DND-41 (cell line): ENCODE data around the gene GID8.

Experiments
- ATAC-seq: fragments of 200-7000 bp; cut with Tn5 transposase; 3 replicates; pipeline ENCODE4 v1.9.1; 2021; ENCODE audit warnings: low read depth; ENCODE audit not compliant: insufficient read depth
- DNase-seq: peaks from one replicate; pipeline ENCODE4 v3.0.0-alpha.2; 2020
- H2AFZ ChIP-seq: 2 replicates; pipeline ENCODE4 v1.6.0; 2012; ENCODE audit warnings: low read depth, low read length
- H3K27ac ChIP-seq: 2 replicates; pipeline ENCODE4 v1.5.1; 2012; ENCODE audit warnings: low read length, inconsistent platforms
- H3K27me3 ChIP-seq: fragments of 200-600 bp; sonication (generic); 2 replicates; pipeline ENCODE4 v1.6.0; 2012; ENCODE audit warnings: low read length, mild to moderate bottlenecking, inconsistent platforms; ENCODE audit not compliant: insufficient read depth, poor library complexity
- H3K36me3 ChIP-seq: 2 replicates; pipeline ENCODE4 v1.5.1; 2012; ENCODE audit warnings: low read length, inconsistent platforms; ENCODE audit not compliant: insufficient read depth
- H3K4me1 ChIP-seq: 2 replicates; pipeline ENCODE4 v1.5.1; 2012; ENCODE audit warnings: mild to moderate bottlenecking, low read length; ENCODE audit not compliant: insufficient read depth
- H3K4me2 ChIP-seq: 2 replicates; pipeline ENCODE4 v1.6.0; 2012; ENCODE audit warnings: mild to moderate bottlenecking, moderate library complexity, low read length, inconsistent platforms; ENCODE audit not compliant: insufficient read depth
- H3K4me3 ChIP-seq, 2 experiments: fragments of 200-600 bp in 1 of 2; shearing (Covaris generic) in 1 of 2; 2 replicates each; pipeline ENCODE4 v1.5.1; 2012 to 2016; ENCODE audit warnings: inconsistent platforms in 2 of 2, low read length in 2 of 2, mild to moderate bottlenecking in 2 of 2, low read depth in 1 of 2, moderate library complexity in 1 of 2
- H3K79me2 ChIP-seq: 2 replicates; pipeline ENCODE4 v1.6.0; 2012; ENCODE audit warnings: low read length, inconsistent platforms; ENCODE audit not compliant: insufficient read depth
- H3K9ac ChIP-seq: 2 replicates; pipeline ENCODE4 v1.6.0; 2012; ENCODE audit warnings: low read depth, mild to moderate bottlenecking, inconsistent platforms, low read length, moderate library complexity
- H3K9me3 ChIP-seq: 2 replicates; pipeline ENCODE4 v1.5.1; 2012; ENCODE audit warnings: low read length, moderate library complexity, mild to moderate bottlenecking, inconsistent platforms; ENCODE audit not compliant: insufficient read depth, severe bottlenecking
- H4K20me1 ChIP-seq: 2 replicates; pipeline ENCODE4 v1.6.0; 2012; ENCODE audit warnings: low read length; ENCODE audit not compliant: insufficient read depth
- EZH2 ChIP-seq: IDR thresholded peaks from 3 replicates; pipeline ENCODE4 v1.6.1; 2012; ENCODE audit warnings: borderline replicate concordance, low read depth, mild to moderate bottlenecking, moderate library complexity, low read length, inconsistent platforms; ENCODE audit not compliant: severe bottlenecking
- TF ChIP-seq, protein P1 (sequence below): IDR thresholded peaks from 2 replicates; pipeline ENCODE4 v1.5.1; 2012; ENCODE audit warnings: borderline replicate concordance, low read length, moderate library complexity, mild to moderate bottlenecking; ENCODE audit not compliant: poor library complexity, severe bottlenecking; ENCODE audit errors: extremely low read depth

The GID8 gene

DNA sequence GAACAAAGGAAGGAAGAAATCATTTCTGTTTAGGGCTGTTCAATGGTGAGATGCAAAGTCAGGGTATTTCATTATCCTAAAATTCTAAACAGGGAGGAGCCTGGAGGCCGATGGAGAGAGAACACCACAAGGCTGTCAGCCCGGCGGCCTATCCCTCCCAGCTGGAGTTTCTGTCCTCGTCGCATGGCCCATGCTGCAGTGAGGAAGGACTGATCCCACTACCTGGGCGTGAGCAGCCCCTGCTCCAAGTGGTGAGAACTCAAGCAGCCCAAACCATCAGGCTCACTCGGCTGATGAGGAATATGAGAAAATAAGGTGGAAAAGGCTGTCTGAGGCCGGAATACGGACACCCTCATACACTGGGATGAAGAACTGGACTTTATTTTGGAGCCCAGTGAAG, 42.4 kb upstream of the GID8 start:
- Histone ChIP-seq H2AFZ (no peak overlapping the region), H3K36me3 (peaks cover 94% of the 10 kb centered on the region), H3K9ac (no peak overlapping the region), H3K4me1 (no peaks in the 10 kb centered on the region), H3K4me2 (no peak overlapping the region), H3K27ac (no peak overlapping the region), H3K4me3 (no peak overlapping the region), H3K9me3 (no peaks in the 10 kb centered on the region), H3K79me2 (peaks cover 9% of the 10 kb centered on the region; the same call in 1 of the 2 replicates), H3K27me3 (no peaks in the 10 kb centered on the region), H4K20me1 (peaks cover 29% of the 10 kb centered on the region)
- TF ChIP-seq, protein P1, sequence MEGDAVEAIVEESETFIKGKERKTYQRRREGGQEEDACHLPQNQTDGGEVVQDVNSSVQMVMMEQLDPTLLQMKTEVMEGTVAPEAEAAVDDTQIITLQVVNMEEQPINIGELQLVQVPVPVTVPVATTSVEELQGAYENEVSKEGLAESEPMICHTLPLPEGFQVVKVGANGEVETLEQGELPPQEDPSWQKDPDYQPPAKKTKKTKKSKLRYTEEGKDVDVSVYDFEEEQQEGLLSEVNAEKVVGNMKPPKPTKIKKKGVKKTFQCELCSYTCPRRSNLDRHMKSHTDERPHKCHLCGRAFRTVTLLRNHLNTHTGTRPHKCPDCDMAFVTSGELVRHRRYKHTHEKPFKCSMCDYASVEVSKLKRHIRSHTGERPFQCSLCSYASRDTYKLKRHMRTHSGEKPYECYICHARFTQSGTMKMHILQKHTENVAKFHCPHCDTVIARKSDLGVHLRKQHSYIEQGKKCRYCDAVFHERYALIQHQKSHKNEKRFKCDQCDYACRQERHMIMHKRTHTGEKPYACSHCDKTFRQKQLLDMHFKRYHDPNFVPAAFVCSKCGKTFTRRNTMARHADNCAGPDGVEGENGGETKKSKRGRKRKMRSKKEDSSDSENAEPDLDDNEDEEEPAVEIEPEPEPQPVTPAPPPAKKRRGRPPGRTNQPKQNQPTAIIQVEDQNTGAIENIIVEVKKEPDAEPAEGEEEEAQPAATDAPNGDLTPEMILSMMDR, result no peak
- no peak for TF ChIP-seq EZH2
- DNase-seq (no peak), ATAC-seq (no peak)

DNA sequence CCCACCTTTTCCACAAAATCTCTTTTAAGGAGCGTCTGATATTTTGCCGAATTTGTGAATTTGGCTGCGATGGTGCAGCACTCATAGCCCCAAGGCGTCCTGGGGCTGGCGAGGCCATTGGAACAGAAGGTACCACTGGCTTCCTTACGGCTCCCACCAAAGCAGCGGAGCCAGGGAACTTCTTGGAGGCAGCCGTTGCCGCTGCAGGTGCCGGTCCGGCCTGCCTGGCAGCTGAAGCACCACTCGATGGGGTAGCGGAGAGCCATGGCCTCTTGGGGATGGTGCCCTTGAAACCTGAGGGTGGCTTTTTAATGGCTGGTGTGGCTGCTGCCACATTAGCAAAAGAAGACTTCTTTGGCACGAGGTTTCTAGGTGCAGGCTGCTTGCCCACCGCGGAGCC, 41.4 kb upstream of the GID8 start:
- no peak overlapping the region for H2AFZ ChIP-seq
- TF ChIP-seq, protein P1, result no peak
- TF ChIP-seq EZH2, result no peak
- no peak for ATAC-seq
- no peaks in the 10 kb centered on the region for H3K4me1 ChIP-seq
- no peaks in the 10 kb centered on the region for H3K27me3 ChIP-seq
- H3K27ac ChIP-seq, result no peak overlapping the region
- peaks cover 9% of the 10 kb centered on the region; the same call in 1 of the 2 replicates for H3K79me2 ChIP-seq
- no peak overlapping the region for H3K9ac ChIP-seq
- H4K20me1 ChIP-seq, result peaks cover 38% of the 10 kb centered on the region
- no peak for DNase-seq
- no peak overlapping the region for H3K4me2 ChIP-seq
- no peak overlapping the region for H3K4me3 ChIP-seq
- H3K36me3 ChIP-seq, result peaks cover 94% of the 10 kb centered on the region
- H3K9me3 ChIP-seq, result no peaks in the 10 kb centered on the region

- no peak overlapping the region for H3K4me3 ChIP-seq
- no peak overlapping the region for H3K27ac ChIP-seq
- no peak for TF ChIP-seq EZH2
- TF ChIP-seq, protein P1, result no peak
- no peaks in the 10 kb centered on the region for H3K27me3 ChIP-seq
- peaks cover 34% of the 10 kb centered on the region for H4K20me1 ChIP-seq
- no peaks in the 10 kb centered on the region for H3K4me1 ChIP-seq
- no peak for ATAC-seq
- H3K9ac ChIP-seq, result no peak overlapping the region
- no peak for DNase-seq
- H2AFZ ChIP-seq, result no peak overlapping the region
- H3K9me3 ChIP-seq, result no peaks in the 10 kb centered on the region
- H3K4me2 ChIP-seq, result no peak overlapping the region
- peaks cover 94% of the 10 kb centered on the region for H3K36me3 ChIP-seq
- H3K79me2 ChIP-seq, result peaks cover 9% of the 10 kb centered on the region; the same call in 1 of the 2 replicates
Measured at GRCh38 chr20:62897666-62898065, 40.3 kb upstream of the GID8 start.
